ENCODE measurements around the gene BAHCC1.

The BAHCC1 gene

GRCh38 chr17:81489012-81489997, 94.0 kb downstream of the BAHCC1 start:
- peak overlapping the region; percentile 54 for H3K9ac ChIP-seq (ENCODE audit: low read depth, low read length, poor library complexity)
- peak overlapping the region; percentile 32 for H3K14ac ChIP-seq (ENCODE audit: low read length)
- no peak for DNase-seq (ENCODE audit: low spot score)
- no peak overlapping the region for H3K27ac ChIP-seq (replicated peaks; ENCODE audit: low read length)
- H3K18ac ChIP-seq (ENCODE audit: low read length) = peak overlapping the region; percentile 55
- H3K9me3 ChIP-seq (replicated peaks in 1 of 2; ENCODE audit: control insufficient read depth in 2 of 2, insufficient read depth in 1 of 2, low read depth in 1 of 2, low read length in 2 of 2) = no peaks in the 10 kb centered on the region
- peak overlapping the region; percentile 1 for H3K23ac ChIP-seq (ENCODE audit: low read depth, low read length, poor library complexity)
- no peak overlapping the region for H2BK12ac ChIP-seq (ENCODE audit: low read length)
- H2AK5ac ChIP-seq (ENCODE audit: low read depth, low read length) = peak overlapping the region; percentile 64
- no peak overlapping the region for H4K8ac ChIP-seq (ENCODE audit: low read depth, low read length)
- no peak overlapping the region for H3K4ac ChIP-seq (ENCODE audit: low read length)
- H2BK120ac ChIP-seq (ENCODE audit: low read depth, low read length) = no peak overlapping the region
- peaks cover 22 to 41% of the 10 kb centered on the region in 2 donors for H3K4me1 ChIP-seq (ENCODE audit: control insufficient read depth in 2 of 2, insufficient read depth in 1 of 2, low read depth in 1 of 2, low read length in 2 of 2)
- H3K79me1 ChIP-seq (ENCODE audit: low read depth, low read length) = peaks cover 2% of the 10 kb centered on the region
- H4K91ac ChIP-seq (ENCODE audit: low read depth, low read length, poor library complexity) = no peak overlapping the region
- no CpG with 5 or more reads among the region's 27 CpGs for whole genome bisulfite sequencing, 2 donors (ENCODE audit: extremely low coverage in 2 of 2, insufficient read length in 2 of 2, insufficient replicate concordance in 1 of 2)
- peak overlapping the region; percentile 74 for H2BK15ac ChIP-seq (ENCODE audit: low read length)
- H3K27me3 ChIP-seq (ENCODE audit: control insufficient read depth in 3 of 3, insufficient read depth in 3 of 3, low read depth in 1 of 3, low read length in 3 of 3) = peaks cover 0 to 2% (median 0%) of the 10 kb centered on the region in 3 experiments
- H2BK5ac ChIP-seq (ENCODE audit: low read length) = peak overlapping the region; percentile 94
- peak overlapping the region; percentile 70 for H2AFZ ChIP-seq (ENCODE audit: low read length)
- H3K36me3 ChIP-seq (replicated peaks in 1 of 2; ENCODE audit: control insufficient read depth in 2 of 2, insufficient read depth in 2 of 2, low read length in 2 of 2) = no peaks in the 10 kb centered on the region
- no peak overlapping the region for H3K4me2 ChIP-seq (ENCODE audit: insufficient read depth, low read length, poor library complexity, severe bottlenecking)
- no peak overlapping the region for H3K4me3 ChIP-seq (ENCODE audit: low read length in 2 of 2)

DNA sequence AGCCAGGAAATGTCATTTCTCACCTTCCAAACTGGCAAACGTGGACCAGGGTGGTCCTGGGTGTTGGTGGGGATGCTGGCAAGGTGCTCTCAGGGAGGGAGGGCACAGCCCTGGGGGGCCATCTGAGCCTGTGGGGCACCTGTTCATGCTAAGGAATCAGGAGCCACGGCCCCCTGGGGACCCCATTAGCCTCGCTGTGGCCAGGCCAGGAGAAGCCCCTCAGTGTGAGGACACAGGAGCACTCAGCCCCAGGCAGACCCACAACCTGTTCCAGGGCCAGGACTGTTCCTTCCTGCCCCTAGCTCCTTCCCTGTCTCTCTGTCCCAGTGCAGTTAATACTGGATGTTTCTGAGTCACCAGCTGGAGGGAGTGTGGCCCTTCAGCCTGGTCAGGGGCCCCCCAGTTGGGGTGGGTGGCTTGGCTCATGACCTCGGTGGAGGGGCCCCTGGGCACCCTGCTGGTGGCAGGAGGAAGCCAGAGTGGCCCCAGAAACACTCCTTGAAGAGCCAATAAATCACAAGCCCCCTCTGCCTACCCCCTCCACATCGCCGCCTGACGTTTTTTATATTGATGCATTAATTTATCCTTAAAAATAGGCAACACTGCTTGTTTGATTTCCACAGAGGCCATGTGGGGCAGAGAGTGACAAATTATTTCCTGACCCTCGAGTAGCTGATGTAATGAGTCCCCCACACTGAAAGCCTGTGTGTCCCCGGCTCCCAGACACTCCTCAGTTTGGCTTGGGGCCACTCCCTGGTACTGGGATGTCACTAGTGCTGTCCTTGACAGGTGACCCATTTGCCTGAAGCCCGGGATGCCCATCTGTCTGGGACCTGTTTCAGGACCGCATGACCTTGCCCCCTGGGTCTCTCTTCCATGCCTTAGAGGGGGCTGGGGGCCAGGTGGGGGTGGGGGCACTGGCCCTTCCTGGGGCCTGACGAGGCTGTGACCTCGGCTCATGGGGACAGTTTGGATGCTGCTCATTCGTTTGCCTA, 95.0 kb downstream of the BAHCC1 start:
- H3K9me3 ChIP-seq (replicated peaks in 1 of 2; ENCODE audit: control insufficient read depth in 2 of 2, insufficient read depth in 1 of 2, low read depth in 1 of 2, low read length in 2 of 2) = no peaks in the 10 kb centered on the region
- no peak overlapping the region for H3K23ac ChIP-seq (ENCODE audit: low read depth, low read length, poor library complexity)
- no peaks in the 10 kb centered on the region for H3K36me3 ChIP-seq (replicated peaks in 1 of 2; ENCODE audit: control insufficient read depth in 2 of 2, insufficient read depth in 2 of 2, low read length in 2 of 2)
- peak overlapping the region; percentile 18 for H2BK15ac ChIP-seq (ENCODE audit: low read length)
- H3K79me1 ChIP-seq (ENCODE audit: low read depth, low read length) = peaks cover 2% of the 10 kb centered on the region
- H2AFZ ChIP-seq (ENCODE audit: low read length) = peak overlapping the region; percentile 70
- no CpG with 5 or more reads among the region's 14 CpGs for WGBS, 2 donors (ENCODE audit: extremely low coverage in 2 of 2, insufficient read length in 2 of 2, insufficient replicate concordance in 1 of 2)
- peaks cover 20 to 38% of the 10 kb centered on the region in 2 donors for H3K4me1 ChIP-seq (ENCODE audit: control insufficient read depth in 2 of 2, insufficient read depth in 1 of 2, low read depth in 1 of 2, low read length in 2 of 2)
- peak overlapping the region; percentile 65 for H3K9ac ChIP-seq (ENCODE audit: low read depth, low read length, poor library complexity)
- H3K4ac ChIP-seq (ENCODE audit: low read length) = no peak overlapping the region
- peak overlapping the region; percentile 32 for H3K14ac ChIP-seq (ENCODE audit: low read length)
- H3K18ac ChIP-seq (ENCODE audit: low read length) = peak overlapping the region; percentile 23
- H2AK5ac ChIP-seq (ENCODE audit: low read depth, low read length) = peak overlapping the region; percentile 64
- H4K91ac ChIP-seq (ENCODE audit: low read depth, low read length, poor library complexity) = peak overlapping the region; percentile 28
- H3K27me3 ChIP-seq (ENCODE audit: control insufficient read depth in 3 of 3, insufficient read depth in 3 of 3, low read depth in 1 of 3, low read length in 3 of 3) = peaks cover 0 to 2% (median 0%) of the 10 kb centered on the region in 3 experiments
- H3K4me2 ChIP-seq (ENCODE audit: insufficient read depth, low read length, poor library complexity, severe bottlenecking) = no peak overlapping the region
- no peak overlapping the region for H2BK120ac ChIP-seq (ENCODE audit: low read depth, low read length)
- no peak overlapping the region for H3K4me3 ChIP-seq (ENCODE audit: low read length in 2 of 2)
- DNase-seq (ENCODE audit: low spot score) = no peak
- H3K27ac ChIP-seq (replicated peaks; ENCODE audit: low read length) = no peak overlapping the region
- peak overlapping the region; percentile 58 for H4K8ac ChIP-seq (ENCODE audit: low read depth, low read length)
- H2BK5ac ChIP-seq (ENCODE audit: low read length) = peak overlapping the region; percentile 40
- H2BK12ac ChIP-seq (ENCODE audit: low read length) = no peak overlapping the region

- Histone ChIP-seq H3K18ac (ENCODE audit: low read length) (peak overlapping the region; percentile 27), H3K4ac (ENCODE audit: low read length) (no peak overlapping the region), H4K8ac (ENCODE audit: low read depth, low read length) (no peak overlapping the region), H3K4me2 (ENCODE audit: insufficient read depth, low read length, poor library complexity, severe bottlenecking) (no peak overlapping the region), H3K79me1 (ENCODE audit: low read depth, low read length) (peaks cover 2% of the 10 kb centered on the region), H3K14ac (ENCODE audit: low read length) (no peak overlapping the region), H3K23ac (ENCODE audit: low read depth, low read length, poor library complexity) (no peak overlapping the region), H2AFZ (ENCODE audit: low read length) (no peak overlapping the region), H3K4me3 (ENCODE audit: low read length in 2 of 2) (no peak overlapping the region), H3K36me3 (replicated peaks in 1 of 2; ENCODE audit: control insufficient read depth in 2 of 2, insufficient read depth in 2 of 2, low read length in 2 of 2) (no peaks in the 10 kb centered on the region), H3K27me3 (ENCODE audit: control insufficient read depth in 3 of 3, insufficient read depth in 3 of 3, low read depth in 1 of 3, low read length in 3 of 3) (peaks cover 0 to 2% (median 0%) of the 10 kb centered on the region in 3 experiments), H2BK15ac (ENCODE audit: low read length) (peak overlapping the region; percentile 20), H3K9ac (ENCODE audit: low read depth, low read length, poor library complexity) (no peak overlapping the region), H2BK5ac (ENCODE audit: low read length) (no peak overlapping the region), H3K4me1 (ENCODE audit: control insufficient read depth in 2 of 2, insufficient read depth in 1 of 2, low read depth in 1 of 2, low read length in 2 of 2) (peaks cover 20 to 35% of the 10 kb centered on the region in 2 donors), H3K9me3 (replicated peaks in 1 of 2; ENCODE audit: control insufficient read depth in 2 of 2, insufficient read depth in 1 of 2, low read depth in 1 of 2, low read length in 2 of 2) (no peaks in the 10 kb centered on the region), H3K27ac (replicated peaks; ENCODE audit: low read length) (no peak overlapping the region), H2BK120ac (ENCODE audit: low read depth, low read length) (no peak overlapping the region), H4K91ac (ENCODE audit: low read depth, low read length, poor library complexity) (no peak overlapping the region), H2BK12ac (ENCODE audit: low read length) (no peak overlapping the region), H2AK5ac (ENCODE audit: low read depth, low read length) (peak overlapping the region; percentile 89)
- DNase-seq (ENCODE audit: low spot score) = no peak
- WGBS, 2 donors (ENCODE audit: extremely low coverage in 2 of 2, insufficient read length in 2 of 2, insufficient replicate concordance in 1 of 2) = no CpG with 5 or more reads among the region's 5 CpGs
These were observed 95.9 kb downstream of the BAHCC1 start for GRCh38 chr17:81491181-81491581.

All from neuronal stem cell (in vitro differentiated cells).